Kidney glomerular epithelial cell (primary cell): ENCODE data around the gene TAF11L13.
"Not testable (repeated sequence)": the region's sequence is repeated elsewhere in the genome, so short reads cannot be mapped to it uniquely, and the experiment has no call there.

Experiments used
- DNase-seq: peaks from one replicate; lab custom pipeline; 2025; lab: John Stamatoyannopoulos, UW

The TAF11L13 gene

DNA sequence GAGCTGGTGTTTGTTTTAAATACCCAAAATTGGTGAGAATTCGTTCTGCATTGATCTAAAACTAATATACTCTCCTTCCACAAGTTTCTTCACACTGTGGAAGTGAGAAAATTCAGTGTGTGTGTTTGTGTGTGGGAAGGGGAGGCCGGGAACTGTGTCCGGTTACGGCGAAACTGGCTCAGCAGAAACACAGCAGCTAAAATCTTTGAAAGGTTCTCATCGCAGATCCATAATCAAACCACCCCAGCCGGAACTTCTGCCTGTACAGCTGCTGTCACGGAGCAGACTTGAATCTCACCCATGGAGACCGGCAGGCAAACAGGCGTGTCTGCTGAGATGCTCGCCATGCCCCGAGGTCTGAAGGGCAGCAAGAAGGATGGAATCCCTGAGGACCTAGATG, at the start of gene TAF11L13:
Gene TAF11L13, plus strand, starts transcription at position 301 of the 400 bp plus-strand sequence.
- not testable (repeated sequence) for DNase-seq

DNA sequence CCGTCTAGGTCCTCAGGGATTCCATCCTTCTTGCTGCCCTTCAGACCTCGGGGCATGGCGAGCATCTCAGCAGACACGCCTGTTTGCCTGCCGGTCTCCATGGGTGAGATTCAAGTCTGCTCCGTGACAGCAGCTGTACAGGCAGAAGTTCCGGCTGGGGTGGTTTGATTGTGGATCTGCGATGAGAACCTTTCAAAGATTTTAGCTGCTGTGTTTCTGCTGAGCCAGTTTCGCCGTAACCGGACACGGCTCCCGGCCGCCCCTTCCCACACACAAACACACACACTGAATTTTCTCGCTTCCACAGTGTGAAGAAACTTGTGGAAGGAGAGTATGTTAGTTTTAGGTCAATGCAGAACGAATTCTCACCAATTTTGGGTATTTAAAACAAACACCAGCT, 46.2 kb upstream of the TAF11L13 start, which contains the start of gene TAF11L7:
Gene TAF11L7, minus strand, starts transcription at position 101 of the 400 bp plus-strand sequence.
- not testable (repeated sequence) for DNase-seq

DNA sequence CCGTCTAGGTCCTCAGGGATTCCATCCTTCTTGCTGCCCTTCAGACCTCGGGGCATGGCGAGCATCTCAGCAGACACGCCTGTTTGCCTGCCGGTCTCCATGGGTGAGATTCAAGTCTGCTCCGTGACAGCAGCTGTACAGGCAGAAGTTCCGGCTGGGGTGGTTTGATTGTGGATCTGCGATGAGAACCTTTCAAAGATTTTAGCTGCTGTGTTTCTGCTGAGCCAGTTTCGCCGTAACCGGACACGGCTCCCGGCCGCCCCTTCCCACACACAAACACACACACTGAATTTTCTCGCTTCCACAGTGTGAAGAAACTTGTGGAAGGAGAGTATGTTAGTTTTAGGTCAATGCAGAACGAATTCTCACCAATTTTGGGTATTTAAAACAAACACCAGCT, 41.0 kb upstream of the TAF11L13 start, which contains the start of gene TAF11L8:
Gene TAF11L8, minus strand, starts transcription at position 101 of the 400 bp plus-strand sequence.
- not testable (repeated sequence) for DNase-seq

DNA sequence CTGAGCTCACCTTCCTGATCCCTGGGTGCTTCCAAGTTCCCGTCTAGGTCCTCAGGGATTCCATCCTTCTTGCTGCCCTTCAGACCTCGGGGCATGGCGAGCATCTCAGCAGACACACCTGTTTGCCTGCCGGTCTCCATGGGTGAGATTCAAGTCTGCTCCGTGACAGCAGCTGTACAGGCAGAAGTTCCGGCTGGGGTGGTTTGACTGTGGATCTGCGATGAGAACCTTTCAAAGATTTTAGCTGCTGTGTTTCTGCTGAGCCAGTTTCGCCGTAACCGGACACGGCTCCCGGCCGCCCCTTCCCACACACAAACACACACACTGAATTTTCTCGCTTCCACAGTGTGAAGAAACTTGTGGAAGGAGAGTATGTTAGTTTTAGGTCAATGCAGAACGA, 37.6 kb upstream of the TAF11L13 start, which contains the start of gene TAF11L9:
Gene TAF11L9, minus strand, starts transcription at position 140 of the 400 bp plus-strand sequence.
- DNase-seq = not testable (repeated sequence)

DNA sequence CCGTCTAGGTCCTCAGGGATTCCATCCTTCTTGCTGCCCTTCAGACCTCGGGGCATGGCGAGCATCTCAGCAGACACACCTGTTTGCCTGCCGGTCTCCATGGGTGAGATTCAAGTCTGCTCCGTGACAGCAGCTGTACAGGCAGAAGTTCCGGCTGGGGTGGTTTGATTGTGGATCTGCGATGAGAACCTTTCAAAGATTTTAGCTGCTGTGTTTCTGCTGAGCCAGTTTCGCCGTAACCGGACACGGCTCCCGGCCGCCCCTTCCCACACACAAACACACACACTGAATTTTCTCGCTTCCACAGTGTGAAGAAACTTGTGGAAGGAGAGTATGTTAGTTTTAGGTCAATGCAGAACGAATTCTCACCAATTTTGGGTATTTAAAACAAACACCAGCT, 34.2 kb upstream of the TAF11L13 start, which contains the start of gene TAF11L10:
Gene TAF11L10, minus strand, starts transcription at position 101 of the 400 bp plus-strand sequence.
- DNase-seq = not testable (repeated sequence)

DNA sequence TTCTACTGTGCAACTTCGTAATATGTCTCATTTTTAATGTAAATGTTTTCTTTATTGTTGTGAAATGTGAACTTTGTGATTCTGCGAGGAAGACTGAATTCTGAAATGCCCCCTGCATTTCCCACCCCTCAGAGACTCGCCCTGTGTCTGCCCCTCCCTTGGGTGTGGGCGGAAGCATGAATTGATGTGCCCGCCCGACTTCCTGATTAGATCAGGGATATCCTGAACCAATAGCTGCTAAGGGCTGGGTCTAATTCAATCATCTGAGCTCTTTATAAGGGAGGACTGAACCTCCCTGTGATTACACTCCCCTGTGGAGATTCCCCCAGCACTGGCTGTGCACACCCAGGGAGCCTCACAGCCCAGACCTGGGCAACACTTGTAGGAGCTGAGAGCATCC, 28.0 kb upstream of the TAF11L13 start, which contains the start of gene TAF11L11:
Gene TAF11L11, plus strand, starts transcription at position 304 of the 400 bp plus-strand sequence.
- DNase-seq = not testable (repeated sequence)

DNA sequence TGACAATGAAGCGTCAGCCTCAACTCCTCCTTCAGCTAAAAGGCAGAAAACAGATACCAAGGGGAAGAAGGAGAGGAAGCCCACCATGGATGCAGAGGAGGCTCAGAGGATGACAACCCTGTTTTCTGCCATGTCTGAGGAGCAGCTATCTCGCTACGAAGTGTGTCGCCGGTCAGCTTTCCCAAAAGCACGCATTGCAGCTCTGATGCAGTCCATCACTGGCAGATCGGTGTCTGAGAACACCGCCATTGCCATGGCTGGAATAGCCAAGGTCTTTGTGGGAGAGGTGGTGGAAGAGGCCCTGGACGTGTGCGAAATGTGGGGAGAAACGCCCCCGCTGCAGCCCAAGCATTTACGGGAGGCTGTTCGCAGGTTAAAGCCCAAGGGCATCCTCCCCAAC, 26.9 kb upstream of the TAF11L13 start:
- no peak for DNase-seq

DNA sequence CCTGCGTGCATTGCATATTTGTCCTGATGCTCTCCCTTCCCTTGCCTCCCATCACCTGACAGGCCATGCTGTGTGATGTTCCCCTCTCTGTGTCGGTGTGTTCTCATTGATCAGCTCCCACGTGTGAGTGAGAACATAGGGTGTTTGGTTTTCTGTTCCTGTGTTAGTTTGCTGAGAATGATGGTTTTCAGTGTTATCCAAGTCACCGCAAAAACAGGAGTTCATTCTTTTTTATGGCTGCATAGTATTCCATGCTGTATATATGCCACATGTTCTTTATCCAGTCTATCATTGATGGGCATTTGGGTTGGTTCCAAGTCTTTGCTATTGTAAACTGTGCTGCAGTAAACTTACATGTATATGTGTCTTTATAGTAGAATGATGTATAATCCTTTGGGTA, 24.4 kb upstream of the TAF11L13 start:
- DNase-seq = not testable (repeated sequence)

DNA sequence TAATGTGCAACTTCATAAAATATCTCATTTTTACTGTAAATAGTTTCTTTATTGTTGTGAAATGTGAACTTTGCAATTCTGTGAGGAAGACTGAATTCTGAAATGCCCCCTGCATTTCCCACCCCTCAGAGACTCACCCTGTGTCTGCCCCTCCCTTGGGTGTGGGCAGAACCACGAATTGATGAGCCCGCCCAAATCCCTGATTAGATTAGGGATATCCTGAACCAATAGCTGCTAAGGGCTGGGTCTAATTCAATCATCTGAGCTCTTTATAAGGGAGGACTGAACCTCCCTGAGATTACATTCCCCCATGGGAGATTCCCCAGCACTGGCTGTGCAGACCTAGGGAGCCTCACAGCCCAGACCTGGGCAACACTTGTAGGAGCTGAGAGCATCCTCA, 21.8 kb upstream of the TAF11L13 start, which contains the start of gene TAF11L12:
Gene TAF11L12, plus strand, starts transcription at position 301 of the 400 bp plus-strand sequence.
- not testable (repeated sequence) for DNase-seq

DNA sequence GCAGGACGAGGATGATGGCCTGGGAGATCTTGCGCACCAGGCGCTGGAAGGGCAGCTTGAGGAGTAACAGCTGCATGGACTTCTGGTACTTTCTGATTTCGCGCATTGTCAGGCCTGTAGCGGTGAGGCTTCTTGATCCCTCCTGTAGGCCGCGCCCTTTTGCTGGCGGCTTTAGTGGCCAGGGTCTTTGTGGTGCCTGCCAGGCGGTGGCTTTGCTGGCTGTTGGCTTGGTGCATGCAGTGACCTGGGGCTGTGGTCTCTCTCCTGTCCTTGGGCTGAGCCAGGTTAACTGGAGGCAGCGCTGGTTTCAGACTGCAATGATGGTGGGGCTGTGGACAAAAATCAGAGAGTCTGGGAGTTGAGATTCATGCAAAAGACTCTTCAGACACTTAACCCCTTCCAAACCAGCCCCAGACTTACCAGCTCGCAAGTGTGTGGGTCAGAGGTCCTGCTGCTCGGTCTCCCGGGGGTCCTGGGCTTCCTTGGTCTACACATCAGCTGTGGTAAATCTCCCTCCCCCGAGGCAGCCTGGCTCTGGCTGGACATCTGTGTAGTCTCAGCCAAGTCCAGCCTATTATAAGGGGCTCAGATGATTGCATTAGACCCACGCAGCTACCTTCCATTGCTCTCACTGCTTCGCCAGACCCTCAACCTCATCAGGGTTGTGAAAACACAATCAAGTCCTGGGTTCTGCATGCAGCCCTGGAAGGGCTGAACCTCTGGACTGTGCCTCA, 16.8 kb upstream of the TAF11L13 start:
- no peak for DNase-seq

DNA sequence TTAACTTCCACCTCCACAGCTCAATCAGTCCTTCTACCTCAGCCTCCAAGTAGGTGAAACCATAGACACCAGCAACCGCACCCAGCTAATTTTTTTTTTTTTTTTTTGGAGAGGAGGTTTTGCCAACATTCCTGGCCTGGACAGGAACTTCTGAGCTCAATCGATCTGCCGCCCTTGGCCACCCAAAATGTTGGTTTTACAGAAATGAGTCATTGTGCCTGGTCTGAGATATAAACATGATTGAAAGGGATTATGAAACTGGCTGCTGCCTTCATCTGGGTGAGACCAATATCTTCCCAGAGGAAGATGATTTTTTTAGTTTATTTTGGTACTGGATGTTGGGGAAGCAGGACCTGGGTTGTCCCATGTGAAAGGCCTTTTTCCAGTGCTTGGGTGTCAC, 12.5 kb upstream of the TAF11L13 start:
- DNase-seq = no peak

DNA sequence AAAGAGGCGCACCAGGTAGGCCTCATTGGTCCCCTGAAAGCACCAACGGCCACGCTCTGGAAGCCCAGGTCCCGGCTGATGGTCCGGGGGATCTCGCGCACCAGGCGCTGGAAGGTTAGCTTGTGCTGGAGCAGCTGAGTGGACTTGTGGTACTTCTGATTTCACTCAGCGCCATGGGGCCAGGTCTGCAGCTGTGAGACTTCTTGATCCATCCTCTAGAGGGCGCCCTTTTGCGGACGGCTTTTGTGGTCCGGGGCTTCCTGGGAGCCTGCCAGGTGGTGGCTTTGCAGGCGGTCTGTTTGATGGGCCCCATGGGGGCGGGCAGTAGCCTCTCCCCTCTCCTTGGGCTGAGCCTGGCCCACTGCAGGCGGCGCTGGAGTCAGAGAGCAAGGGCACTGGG, 11.3 kb upstream of the TAF11L13 start:
- DNase-seq = no peak

DNA sequence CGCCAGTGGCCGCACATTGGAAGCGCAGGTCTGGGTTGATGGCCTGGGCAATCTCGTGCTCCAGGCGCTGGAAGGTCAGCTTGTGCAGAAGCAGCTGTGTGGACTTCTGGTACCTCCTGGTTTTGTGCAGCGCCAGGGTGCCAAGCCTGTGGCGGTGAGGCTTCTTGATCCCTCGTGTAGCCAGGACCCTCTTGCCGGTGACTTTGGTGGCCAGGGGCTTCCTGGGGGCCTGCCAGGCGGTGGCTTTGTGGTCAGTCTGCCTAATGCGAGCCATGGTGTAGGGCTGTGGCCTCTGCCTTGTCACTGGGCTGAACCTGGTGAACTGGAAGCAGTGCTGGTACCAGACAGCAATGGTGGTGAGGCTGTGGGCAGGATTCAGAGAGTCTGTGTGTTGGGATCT, 6.2 kb upstream of the TAF11L13 start:
- no peak for DNase-seq

DNA sequence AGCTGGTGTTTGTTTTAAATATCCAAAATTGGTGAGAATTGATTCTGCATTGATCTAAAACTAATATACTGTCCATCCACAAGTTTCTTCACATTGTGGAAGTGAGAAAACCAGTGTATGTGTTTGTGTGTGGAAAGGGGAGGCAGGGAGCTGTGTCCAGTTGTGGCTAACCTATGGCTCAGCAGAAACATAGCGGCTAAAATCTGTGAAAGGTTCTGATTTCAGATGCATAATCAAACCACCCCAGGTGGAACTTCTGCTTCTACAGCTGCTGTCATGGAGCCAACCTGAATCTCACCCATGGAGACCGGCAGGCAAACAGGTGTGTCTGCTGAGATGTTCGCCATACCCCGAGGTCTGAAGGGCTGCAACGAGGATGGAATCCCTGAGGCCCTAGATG, 2.3 kb downstream of the TAF11L13 start, which contains the start of gene TAF11L14:
Gene TAF11L14, plus strand, starts transcription at position 301 of the 400 bp plus-strand sequence.
- no peak for DNase-seq

DNA sequence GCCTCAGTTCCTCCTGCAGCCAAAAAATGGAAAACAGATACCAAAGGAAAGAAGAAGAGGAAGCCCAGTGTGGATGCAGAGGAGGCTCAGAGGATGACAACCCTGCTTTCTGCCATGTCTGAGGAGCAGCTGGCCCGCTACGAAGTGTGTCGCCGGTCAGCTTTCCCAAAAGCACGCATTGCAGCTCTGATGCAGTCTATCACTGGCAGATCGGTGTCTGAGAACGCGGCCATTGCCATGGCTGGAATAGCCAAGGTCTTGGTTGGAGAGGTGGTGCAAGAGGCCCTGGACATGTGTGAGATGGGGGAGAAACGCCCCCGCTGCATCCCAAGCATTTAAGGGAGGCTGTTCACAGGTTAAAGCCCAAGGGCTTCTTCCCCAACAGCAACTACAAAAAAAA, 17.3 kb downstream of the TAF11L13 start:
- DNase-seq = not testable (repeated sequence)

DNA sequence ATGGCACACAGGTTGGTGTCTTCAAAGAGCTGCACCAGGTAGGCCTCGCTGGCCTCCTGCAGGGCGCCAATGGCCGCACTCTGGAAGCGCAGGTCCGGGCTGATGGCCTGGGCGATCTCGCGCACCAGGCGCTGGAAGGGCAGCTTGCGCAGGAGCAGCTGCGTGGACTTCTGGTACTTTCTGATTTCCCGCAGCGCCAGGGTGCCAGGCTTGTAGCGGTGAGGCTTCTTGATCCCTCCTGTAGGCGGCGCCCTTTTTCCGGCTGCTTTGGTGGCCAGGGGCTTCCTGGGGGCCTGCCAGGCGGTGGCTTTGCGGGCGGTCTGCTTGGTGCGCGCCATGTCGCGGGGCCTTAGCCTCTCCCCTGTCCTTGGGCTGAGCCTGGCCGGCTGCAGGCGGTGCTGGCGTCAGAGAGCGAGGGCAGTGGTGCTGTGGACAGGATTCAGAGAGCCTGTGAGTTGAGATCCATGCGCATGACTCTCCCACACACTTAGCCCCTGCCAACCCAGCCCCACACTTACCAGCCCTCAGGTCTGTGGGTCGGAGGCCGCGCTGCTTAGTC, 23.4 kb downstream of the TAF11L13 start:
- DNase-seq = not testable (repeated sequence)

DNA sequence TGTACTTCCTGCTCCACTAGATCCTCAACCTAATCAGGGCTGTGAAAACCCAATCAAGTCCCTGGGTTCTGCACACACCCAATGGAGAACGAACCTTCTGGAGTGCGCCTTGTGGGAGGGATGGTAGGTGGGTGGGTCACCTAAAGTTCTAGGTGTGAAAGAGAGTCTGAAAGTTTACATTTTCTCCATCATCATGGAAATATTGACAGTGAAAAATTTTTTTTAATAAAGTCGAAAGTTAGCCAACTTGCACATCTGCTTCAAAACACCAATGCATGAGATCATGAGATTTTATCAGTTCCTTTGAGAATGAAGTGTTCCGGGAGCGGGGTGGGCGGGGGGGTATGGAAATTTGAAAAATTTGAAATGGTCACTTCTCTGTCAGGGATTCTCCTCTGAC, 24.0 kb downstream of the TAF11L13 start:
- no peak for DNase-seq

DNA sequence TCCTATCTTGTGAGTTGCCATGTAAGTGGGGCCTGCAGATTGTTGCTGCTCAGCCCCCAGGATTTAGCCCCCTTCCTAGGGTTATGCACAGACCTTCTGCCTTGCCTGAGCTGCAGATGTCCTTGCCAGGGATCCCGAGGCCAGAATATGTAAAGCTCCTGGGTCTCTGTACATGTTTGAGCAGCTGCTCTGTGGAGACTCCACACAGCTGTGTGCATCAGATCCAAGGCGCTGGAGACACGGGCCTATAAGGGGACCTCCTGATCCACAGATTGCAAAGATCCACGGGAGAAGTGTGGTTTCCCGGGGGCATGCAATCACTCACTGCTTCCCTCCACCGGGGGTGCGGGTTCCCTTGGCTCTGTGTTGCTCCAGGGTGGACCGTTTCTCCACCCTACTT, 31.3 kb downstream of the TAF11L13 start:
- no peak for DNase-seq

DNA sequence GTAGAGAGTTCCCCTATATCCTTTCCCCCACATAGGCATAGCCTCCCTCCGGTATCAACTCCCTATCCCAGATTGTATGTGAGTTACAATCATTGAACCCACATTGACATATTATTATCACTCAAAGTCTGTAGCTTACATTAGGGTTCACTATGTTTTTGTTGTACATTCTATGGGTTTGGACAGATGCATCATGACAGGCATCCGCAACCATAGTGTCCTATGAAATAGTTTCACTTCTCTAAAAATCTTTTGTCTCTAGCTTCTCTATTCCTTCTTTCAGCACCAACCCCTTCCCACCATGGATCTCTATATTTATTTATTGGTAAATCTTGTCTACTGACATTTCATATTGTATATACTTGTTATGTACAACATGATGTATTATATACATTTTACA, 33.9 kb downstream of the TAF11L13 start:
- no peak for DNase-seq

DNA sequence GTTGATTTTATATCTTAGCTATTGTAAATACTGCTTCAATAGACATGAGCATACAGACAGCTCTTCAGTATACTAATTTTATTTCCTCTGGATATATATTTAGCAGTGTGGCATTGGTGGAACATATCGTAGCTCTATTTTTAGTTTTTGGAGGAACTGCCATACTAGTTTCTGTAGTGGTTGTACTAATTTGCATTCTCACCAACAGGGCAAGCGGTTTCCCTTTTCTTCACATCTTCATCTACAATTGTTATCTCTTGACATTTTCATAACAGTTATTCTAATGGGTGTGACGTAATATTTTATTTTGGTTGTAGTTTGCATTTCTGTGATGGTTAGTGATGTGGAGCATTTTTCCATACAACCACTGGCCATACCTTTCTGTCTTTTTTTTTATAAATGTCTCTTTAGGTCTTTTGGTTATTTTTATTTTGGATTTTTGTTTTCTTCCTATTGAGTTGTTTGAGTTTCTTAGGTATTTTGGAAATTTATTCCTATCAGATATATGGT, 34.9 kb downstream of the TAF11L13 start:
- DNase-seq = no peak

DNA sequence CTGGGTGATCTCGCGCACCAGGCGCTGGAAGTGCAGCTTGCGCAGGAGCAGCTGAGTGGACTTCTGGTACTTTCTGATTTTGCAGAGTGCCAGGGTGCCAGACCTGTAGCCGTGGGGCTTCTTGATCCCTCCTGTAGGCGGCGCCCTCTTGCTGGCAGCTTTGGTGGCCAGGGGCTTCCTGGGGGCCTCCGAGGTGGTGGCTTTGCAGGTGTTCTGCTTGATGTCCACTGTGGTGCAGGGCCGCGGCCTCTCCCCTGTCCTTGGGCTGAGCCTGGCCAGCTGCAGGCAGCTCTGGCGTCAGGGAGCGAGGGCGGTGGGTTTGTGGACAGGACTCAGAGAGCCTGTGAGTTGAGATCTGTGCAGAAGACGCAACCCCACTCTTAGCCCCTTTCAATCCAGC, 38.5 kb downstream of the TAF11L13 start:
- no peak for DNase-seq

DNA sequence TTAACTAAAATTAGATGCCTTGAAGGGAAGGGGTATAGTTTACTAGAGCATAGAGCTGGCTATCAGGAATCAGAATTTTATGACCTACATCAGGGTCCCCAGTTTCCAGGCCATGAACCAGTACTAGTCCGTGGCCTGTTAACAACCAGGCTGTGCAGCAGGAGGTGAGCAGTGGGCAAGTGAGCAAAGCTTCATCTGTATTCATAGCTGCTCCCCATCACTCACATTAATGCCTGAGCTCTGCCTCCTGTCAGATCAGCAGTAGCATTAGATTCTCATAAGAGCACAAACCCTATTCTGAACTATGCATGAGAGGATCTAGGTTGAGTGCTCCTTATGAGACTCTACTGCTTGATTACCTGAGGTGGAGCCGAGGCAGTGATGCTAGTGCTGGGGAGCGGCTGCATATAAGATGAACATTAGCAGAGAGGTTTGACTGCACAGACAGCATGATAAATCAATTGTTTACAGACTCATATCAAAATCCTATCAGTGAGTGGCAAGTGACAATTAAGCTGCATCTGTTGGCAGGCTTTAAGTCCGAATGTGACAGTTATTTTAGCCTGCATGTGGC, 47.0 kb downstream of the TAF11L13 start:
- DNase-seq = no peak
